ENCODE results near the gene LRRK1.

DNA sequence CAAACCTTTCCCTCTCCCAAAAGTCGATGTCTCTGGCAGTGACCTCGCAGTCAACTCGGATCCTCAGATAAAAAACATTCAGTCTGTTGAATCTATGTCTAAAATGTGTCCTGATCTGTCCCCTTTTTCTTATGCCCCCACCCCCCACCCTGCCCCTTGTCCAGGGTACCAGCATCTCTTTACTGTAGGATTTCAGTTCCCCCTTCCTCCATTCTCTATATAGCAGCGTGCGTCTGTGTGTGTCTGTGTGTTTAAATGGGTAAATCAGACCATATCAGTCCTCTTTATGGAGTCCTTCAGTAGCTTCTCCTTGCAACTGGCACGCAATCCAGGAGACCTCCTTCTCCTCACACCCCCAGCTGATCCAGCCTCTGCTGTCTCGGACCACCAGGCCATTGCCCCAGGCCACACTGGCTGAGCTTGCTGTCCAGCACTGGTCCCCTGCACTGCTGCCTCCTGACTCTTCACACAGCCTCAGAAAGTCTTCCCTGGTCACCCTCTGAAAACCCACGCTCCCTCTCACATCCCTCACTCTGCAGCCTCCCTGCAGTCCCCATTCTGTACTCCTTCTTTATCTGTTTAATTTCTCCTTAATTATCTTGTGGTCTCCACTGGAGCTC, 1.5 kb downstream of the LRRK1 start:
- TF ChIP-seq POLR2AphosphoS5 (IDR thresholded peaks at IDR 0.05; ENCODE audit: insufficient read depth in 1 of 2, low read depth in 1 of 2): no peak
- TF ChIP-seq, protein P1, sequence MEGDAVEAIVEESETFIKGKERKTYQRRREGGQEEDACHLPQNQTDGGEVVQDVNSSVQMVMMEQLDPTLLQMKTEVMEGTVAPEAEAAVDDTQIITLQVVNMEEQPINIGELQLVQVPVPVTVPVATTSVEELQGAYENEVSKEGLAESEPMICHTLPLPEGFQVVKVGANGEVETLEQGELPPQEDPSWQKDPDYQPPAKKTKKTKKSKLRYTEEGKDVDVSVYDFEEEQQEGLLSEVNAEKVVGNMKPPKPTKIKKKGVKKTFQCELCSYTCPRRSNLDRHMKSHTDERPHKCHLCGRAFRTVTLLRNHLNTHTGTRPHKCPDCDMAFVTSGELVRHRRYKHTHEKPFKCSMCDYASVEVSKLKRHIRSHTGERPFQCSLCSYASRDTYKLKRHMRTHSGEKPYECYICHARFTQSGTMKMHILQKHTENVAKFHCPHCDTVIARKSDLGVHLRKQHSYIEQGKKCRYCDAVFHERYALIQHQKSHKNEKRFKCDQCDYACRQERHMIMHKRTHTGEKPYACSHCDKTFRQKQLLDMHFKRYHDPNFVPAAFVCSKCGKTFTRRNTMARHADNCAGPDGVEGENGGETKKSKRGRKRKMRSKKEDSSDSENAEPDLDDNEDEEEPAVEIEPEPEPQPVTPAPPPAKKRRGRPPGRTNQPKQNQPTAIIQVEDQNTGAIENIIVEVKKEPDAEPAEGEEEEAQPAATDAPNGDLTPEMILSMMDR (IDR thresholded peaks at IDR 0.05): no peak
